Activated B cell treated with CpG ODN at 0.5 μM for 24 hours (primary cell): ENCODE results near the gene TMEM131. TPM values are rescaled to one million over a fixed set of nuclear protein-coding genes. Genes with fewer than 3 reads are reported as not detected.

ENCODE experiments used
- ATAC-seq: fragments of 200-7000 bp; cut with Tn5 transposase; one replicate; pipeline ENCODE4 v1.10.0; 2021; ENCODE audit warnings: low read depth, mild to moderate bottlenecking, moderate library complexity
- CTCF ChIA-PET: fragments of 350-600 bp; sonication (Branson Sonifier 250); formaldehyde crosslinking; loops from one replicate; lab custom pipeline; 2021; ENCODE audit warnings: antibody characterized with exemption; lab: Charles Lee
- POLR2A ChIA-PET: fragments of 350-600 bp; sonication (Branson Sonifier 250); formaldehyde crosslinking; loops from one replicate; lab custom pipeline; 2021; ENCODE audit warnings: antibody characterized with exemption; lab: Charles Lee
- DNase-seq: peaks from one replicate; pipeline ENCODE4 v3.0.0; 2022
- H3K27ac Mint-ChIP-seq: one replicate; pipeline ENCODE4 v1.8.0; 2020; ENCODE audit warnings: mixed read lengths
- H3K27me3 Mint-ChIP-seq: one replicate; pipeline ENCODE4 v1.8.0; 2021; ENCODE audit warnings: mixed read lengths
- H3K36me3 Mint-ChIP-seq: one replicate; pipeline ENCODE4 v1.8.0; 2021; ENCODE audit warnings: low read depth, mixed read lengths
- H3K4me1 Mint-ChIP-seq: one replicate; pipeline ENCODE4 v1.8.0; 2021; ENCODE audit warnings: mixed read lengths
- H3K4me3 Mint-ChIP-seq: one replicate; pipeline ENCODE4 v1.8.0; 2020; ENCODE audit warnings: mild to moderate bottlenecking, mixed read lengths
- H3K9me3 Mint-ChIP-seq: one replicate; pipeline ENCODE4 v1.8.0; 2020; ENCODE audit warnings: mixed read lengths
- intact Hi-C: fragments of 100-400 bp; cut with micrococcal nuclease; formaldehyde crosslinking; loops from one replicate; pipeline ENCODE4 v1.15.1; 2024
- total RNA-seq: library from RNA; stranded (reverse); gene quantifications from 2 replicates; pipeline ENCODE4 v1.2.3, GENCODE V29; 2022
- TF ChIP-seq, protein P1 (sequence below): fragments of 200-600 bp; IDR thresholded peaks from one replicate; pipeline ENCODE4 v1.8.0; 2022; ENCODE audit warnings: antibody characterized with exemption, mild to moderate bottlenecking

The TMEM131 gene
- total RNA-seq, 1 donor from 2014 or later: 146 TPM

DNA sequence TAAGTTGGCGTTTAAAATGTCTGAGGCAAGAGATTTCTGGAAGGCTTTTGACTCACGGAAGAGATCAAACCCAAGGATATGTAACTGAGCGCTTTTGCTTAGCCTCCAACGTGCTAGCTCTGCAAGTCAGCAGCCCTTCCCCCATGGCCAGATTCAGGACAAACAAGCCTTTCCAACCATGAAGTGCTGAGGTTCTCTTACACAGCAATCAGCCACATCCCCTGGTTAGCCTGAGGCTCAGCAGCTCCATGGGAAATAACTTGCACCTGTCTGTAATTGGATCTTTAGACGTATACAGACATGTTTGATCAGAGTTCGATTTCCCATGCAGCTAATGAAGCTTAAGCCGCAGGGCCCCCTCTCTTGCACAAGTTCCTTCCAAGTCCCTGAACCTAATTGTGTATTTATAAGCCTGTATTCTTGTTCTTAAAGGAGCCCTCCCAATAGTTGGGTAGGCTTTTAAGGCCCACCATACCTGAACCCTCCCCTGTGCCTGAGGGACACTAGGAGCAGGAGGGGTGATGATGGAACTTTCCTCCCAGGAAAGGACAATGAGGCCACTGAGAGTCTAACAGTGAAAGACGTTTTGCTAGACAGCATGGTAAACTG, 2.1 kb upstream of the TMEM131 start:
- CTCF ChIA-PET: interaction anchor here (2.1 kb wide), 1 partner anchor 191 kb away, joined by 7 read pairs; no protein-coding TSS in a partner anchor
- no peak overlapping the region for H3K4me3 Mint-ChIP-seq
- TF ChIP-seq, protein P1, sequence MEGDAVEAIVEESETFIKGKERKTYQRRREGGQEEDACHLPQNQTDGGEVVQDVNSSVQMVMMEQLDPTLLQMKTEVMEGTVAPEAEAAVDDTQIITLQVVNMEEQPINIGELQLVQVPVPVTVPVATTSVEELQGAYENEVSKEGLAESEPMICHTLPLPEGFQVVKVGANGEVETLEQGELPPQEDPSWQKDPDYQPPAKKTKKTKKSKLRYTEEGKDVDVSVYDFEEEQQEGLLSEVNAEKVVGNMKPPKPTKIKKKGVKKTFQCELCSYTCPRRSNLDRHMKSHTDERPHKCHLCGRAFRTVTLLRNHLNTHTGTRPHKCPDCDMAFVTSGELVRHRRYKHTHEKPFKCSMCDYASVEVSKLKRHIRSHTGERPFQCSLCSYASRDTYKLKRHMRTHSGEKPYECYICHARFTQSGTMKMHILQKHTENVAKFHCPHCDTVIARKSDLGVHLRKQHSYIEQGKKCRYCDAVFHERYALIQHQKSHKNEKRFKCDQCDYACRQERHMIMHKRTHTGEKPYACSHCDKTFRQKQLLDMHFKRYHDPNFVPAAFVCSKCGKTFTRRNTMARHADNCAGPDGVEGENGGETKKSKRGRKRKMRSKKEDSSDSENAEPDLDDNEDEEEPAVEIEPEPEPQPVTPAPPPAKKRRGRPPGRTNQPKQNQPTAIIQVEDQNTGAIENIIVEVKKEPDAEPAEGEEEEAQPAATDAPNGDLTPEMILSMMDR: no peak
- intact Hi-C loops: loop anchor here (2.0 to 10.0 kb wide), 2 partner anchors 137 to 387 kb away; no protein-coding TSS in a partner anchor
- H3K27me3 Mint-ChIP-seq: no peaks in the 10 kb centered on the region
- H3K27ac Mint-ChIP-seq: no peak overlapping the region
- no peak for DNase-seq
- H3K36me3 Mint-ChIP-seq: peaks cover 12% of the 10 kb centered on the region
- peaks cover 32% of the 10 kb centered on the region for H3K4me1 Mint-ChIP-seq
- no peak for ATAC-seq
- POLR2A ChIA-PET: interaction anchor here (1.9 to 3.9 kb wide), 2 partner anchors 11 to 15 kb away, joined by 12 to 61 read pairs; no protein-coding TSS in a partner anchor
- no peaks in the 10 kb centered on the region for H3K9me3 Mint-ChIP-seq

DNA sequence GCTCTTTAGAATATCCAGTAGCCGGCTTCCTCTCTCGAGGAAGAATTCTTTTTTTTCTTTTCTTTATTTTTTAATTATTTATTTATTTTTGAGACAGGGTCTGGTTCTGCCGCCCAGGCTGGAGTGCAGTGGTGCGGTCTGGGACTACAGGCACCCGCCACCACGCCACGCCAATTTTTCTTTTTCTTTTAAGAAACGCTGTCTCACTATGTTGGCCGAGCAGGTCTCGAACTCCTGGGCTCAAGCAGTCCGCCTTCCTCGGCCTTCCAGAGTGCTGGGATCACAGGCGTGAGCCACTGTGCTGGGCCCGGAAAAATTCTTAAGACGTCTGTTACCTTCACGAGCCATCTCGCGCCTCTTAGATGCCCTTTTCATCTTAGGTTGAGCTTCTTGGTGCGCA, 931 bp upstream of the TMEM131 start:
- Mint-ChIP-seq H3K4me3 (peak overlapping the region; percentile 88), H3K9me3 (no peaks in the 10 kb centered on the region), H3K36me3 (peaks cover 12% of the 10 kb centered on the region), H3K27me3 (no peaks in the 10 kb centered on the region), H3K27ac (peak overlapping the region; percentile 90), H3K4me1 (peaks cover 42% of the 10 kb centered on the region)
- POLR2A ChIA-PET: interaction anchor here (0.6 to 3.9 kb wide), 11 partner anchors 12 to 190 kb away, joined by 3 to 61 read pairs (median 4); partner anchors contain the start of gene VWA3B
- TF ChIP-seq, protein P1: no peak
- intact Hi-C loops: loop anchor here (1.0 to 10.0 kb wide), 4 partner anchors 91 to 388 kb away; partner anchors contain the start of gene VWA3B
- no peak for DNase-seq
- CTCF ChIA-PET: interaction anchor here (1.0 to 2.1 kb wide), 2 partner anchors 16 to 190 kb away, joined by 3 to 7 read pairs; no protein-coding TSS in a partner anchor
- ATAC-seq: no peak

DNA sequence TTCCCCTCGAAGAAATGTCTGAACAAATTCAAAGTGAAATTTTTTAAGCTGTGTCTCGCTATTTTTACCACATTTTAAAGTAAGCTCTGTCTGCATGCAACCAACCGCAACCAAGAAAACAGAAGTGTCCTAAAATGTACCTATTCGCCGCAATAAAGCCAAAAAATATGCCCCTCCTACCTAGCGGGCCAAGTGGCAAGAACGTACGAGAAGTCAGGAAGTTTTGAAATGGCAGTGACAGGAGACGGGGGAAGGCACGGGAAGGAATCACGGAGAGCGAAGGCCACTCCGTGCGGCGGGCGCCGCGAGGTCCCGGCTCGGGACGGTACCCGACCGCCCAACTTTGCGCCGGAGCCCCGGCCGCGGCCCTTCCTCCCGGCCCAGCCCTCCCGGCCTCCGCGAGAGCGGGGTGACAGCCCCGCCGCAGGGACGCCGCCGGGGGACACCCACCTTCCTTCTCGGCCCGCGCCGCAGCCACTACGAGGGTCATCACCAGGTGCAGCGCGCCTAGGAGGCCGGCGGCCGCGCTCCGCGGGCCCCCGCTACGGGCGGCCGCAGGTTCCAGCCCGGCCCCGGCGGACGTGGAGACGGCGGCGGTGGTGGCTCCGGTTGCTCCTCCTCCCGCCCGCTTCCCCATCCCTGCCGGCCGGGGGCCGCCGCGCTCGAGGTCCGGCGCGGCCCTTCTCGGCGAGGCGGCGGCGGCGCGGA, 568 bp downstream of the TMEM131 start:
- intact Hi-C loops: loop anchor here (1.0 to 10.0 kb wide), 6 partner anchors 17 to 390 kb away; no protein-coding TSS in a partner anchor
- ATAC-seq (peak; percentile 31), DNase-seq (peak; percentile 72)
- ChIA-PET CTCF (interaction anchor here (0.7 to 1.3 kb wide), 6 partner anchors 14 to 188 kb away, joined by 3 read pairs; no protein-coding TSS in a partner anchor), POLR2A (interaction anchor here (0.6 to 3.9 kb wide), 31 partner anchors 13 to 193 kb away, joined by 3 to 61 read pairs (median 3); partner anchors contain the start of gene VWA3B)
- TF ChIP-seq, protein P1: no peak
- Mint-ChIP-seq H3K4me1 (peaks cover 56% of the 10 kb centered on the region), H3K9me3 (no peaks in the 10 kb centered on the region), H3K36me3 (peaks cover 12% of the 10 kb centered on the region), H3K27ac (peak overlapping the region; percentile 91), H3K4me3 (peak overlapping the region; percentile 93), H3K27me3 (no peaks in the 10 kb centered on the region)

DNA sequence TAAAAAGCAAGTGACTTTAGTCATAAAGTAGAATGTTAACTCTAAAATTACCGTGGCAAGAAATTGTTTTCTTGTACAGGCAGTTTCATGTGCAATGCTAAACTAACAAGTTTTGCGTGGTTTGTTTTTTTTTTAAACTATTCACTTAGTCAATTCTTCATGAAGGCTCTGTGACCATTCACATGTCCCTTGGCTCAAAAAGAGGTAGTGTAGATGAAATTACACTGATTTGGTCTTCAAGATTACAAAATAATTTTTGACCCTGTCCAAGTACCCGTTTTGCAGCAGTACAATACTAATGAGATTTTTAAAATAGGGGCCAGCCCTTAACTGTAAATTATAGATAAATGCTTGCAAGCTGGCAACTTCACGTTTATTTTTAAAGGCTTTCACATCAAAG, 1.3 kb downstream of the TMEM131 start:
- POLR2A ChIA-PET: interaction anchor here (0.6 to 3.9 kb wide), 25 partner anchors 13 to 194 kb away, joined by 3 to 61 read pairs (median 3); partner anchors contain the start of gene VWA3B
- Mint-ChIP-seq H3K9me3 (no peaks in the 10 kb centered on the region), H3K27ac (peak overlapping the region; percentile 91), H3K36me3 (peaks cover 12% of the 10 kb centered on the region), H3K4me3 (peak overlapping the region; percentile 93), H3K4me1 (peaks cover 58% of the 10 kb centered on the region), H3K27me3 (no peaks in the 10 kb centered on the region)
- ATAC-seq (no peak), DNase-seq (no peak)
- intact Hi-C loops: loop anchor here (2.0 to 10.0 kb wide), 3 partner anchors 42 to 390 kb away; no protein-coding TSS in a partner anchor
- CTCF ChIA-PET: interaction anchor here (0.8 to 1.3 kb wide), 5 partner anchors 15 to 187 kb away, joined by 3 read pairs; no protein-coding TSS in a partner anchor
- TF ChIP-seq, protein P1: no peak
